Esophagus mucosa (tissue), 1 donor: ENCODE data around the gene EPB41L3. TPM values are rescaled to one million over a fixed set of nuclear protein-coding genes. Genes with fewer than 3 reads are reported as not detected.

Experiments
- ATAC-seq: fragments of 200-7000 bp; cut with Tn5 transposase; one replicate; pipeline ENCODE4 v1.9.1; 2020
- total RNA-seq: library from RNA; stranded (reverse); gene quantifications from one replicate; pipeline ENCODE4 v1.2.4, GENCODE V29; 2023
- donor health status: DM: yes; HTN: yes; CAD: no.

The EPB41L3 gene
- total RNA-seq, 1 donor from 2014 or later, result 16.3 TPM

- peak; percentile 99 for ATAC-seq
These were observed 133.2 kb downstream of the EPB41L3 start for GRCh38 chr18:5410582-5410981.

DNA sequence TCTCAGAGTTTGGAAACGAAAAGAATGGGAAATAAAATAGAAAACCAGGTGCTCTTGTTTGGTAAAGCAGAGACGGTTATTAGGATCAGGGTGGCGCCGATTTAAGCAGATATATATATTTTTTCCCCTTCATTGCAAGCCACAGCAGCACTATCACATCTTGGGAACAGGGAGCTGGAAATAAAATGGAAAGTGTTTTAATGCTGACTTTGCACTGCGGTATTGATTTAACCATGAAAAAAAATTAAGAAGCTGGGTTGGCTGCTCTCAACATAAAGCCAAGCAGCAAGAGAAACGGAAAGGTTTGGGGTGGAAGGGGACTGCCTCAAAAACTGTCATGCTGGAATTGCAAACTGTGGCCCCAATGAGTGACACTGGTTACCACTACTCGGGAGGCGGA is 145.5 kb downstream of the EPB41L3 start:
- ATAC-seq, result no peak

GRCh38 chr18:5397102-5397501 is 146.7 kb downstream of the EPB41L3 start:
- no peak for ATAC-seq

DNA sequence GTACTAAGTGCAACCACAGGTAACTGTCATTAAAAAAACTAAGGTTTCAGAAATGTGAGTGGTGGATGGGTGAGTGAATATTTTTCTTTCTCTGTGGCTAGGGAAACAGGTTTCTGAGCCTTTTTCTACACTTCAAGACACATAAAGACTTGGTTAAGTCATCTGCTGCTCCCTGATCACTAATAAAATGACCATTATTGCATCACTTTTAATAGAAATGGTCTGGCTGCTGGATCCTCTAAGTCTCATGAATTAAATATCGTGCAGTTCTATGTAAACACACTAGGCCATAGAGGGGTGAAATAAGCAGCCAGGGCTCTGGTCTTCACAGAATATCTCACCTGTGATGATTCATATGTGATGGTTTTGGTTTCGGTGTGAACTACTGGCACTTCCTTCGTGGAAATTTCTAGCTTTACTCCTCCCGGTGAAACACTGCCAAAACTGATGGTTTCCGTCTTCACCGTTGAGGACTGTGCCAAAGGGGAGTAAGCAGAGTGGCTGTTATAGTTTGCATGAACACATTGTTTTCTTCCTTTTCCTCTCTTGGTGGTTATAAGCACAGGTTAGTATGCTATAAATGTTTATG is 147.8 kb downstream of the EPB41L3 start:
- ATAC-seq, result no peak

- no peak for ATAC-seq
These were observed 150.0 kb downstream of the EPB41L3 start for GRCh38 chr18:5393779-5394178.

DNA sequence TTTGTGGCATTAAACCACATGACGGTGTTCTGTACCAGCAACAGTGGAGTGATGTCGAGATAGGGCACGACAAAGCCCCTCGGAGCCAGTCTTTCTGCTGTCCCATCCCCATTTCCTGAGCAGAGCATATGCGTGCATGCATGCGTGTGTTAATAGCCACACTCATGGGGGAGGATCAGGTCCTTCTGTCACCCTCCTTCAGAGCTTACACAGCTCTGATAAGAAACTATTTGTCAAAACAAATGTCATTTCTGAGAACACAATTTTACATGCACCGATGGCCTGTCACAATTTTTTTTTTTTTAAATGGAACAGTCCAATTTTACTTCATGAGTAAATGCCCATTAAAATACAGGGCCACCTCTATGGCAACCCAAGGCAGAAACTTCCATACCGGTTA is 152.4 kb downstream of the EPB41L3 start:
- ATAC-seq, result no peak

GRCh38 chr18:5389356-5389755 is 154.4 kb downstream of the EPB41L3 start:
- no peak for ATAC-seq

DNA sequence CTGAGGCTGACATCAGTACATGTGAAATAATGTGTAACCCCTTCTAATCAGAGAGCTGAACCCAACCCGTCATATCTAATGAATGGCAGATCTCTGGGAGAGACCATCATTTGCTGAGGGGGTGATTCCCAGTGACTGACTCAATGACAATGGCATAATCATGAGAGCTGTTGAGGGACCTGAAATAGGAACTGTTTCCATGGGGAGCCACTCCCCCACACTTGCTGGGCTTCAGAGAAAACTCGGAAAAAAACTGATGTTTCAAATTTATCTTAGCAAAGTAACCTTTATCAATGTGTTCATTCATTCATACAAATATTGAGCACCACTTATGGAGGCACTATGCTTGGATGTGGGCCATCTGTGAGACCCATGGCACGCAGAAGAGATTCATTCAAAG is 154.9 kb downstream of the EPB41L3 start:
- no peak for ATAC-seq

- ATAC-seq, result no peak
These were observed 163.2 kb downstream of the EPB41L3 start for GRCh38 chr18:5380586-5380985.

DNA sequence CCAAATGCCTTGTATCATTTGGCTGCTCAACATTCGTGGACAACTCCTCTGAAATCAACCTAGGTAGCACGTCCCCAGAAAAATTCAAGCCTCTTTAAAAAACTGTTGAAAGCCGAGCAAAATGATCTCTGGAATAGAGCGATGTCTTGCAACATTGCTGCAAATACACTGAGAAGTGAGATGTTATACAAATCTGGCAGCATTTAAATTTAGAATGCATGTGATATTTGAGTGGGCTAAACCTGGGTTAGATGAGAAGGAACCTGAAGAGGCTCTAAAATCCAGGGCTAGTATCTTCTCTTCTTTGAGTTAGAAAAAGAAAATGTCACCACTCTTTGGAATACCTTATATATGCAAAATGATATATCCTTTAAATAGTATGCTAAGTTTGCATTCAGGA is 166.8 kb downstream of the EPB41L3 start:
- no peak for ATAC-seq

- no peak for ATAC-seq
These were observed 173.5 kb downstream of the EPB41L3 start for GRCh38 chr18:5370332-5370731.

DNA sequence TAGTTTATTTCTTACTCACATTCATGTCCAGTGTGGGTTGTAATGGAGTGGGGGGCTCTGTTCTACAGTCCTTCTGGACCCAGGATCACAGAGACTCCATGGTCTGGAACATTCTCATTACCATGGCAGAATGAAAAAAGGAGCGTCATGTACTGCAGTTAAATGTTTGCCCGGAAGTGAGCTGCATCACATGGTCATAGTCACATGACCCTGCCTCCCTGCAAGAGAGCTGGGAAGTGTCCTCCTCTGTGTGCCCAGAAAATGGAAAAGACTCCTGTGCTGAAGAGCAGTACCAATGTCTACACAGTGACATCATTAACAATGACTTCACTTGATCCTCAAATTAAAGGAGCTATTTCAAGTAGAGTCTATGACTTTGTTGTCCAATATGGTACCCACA is 174.3 kb downstream of the EPB41L3 start:
- no peak for ATAC-seq

DNA sequence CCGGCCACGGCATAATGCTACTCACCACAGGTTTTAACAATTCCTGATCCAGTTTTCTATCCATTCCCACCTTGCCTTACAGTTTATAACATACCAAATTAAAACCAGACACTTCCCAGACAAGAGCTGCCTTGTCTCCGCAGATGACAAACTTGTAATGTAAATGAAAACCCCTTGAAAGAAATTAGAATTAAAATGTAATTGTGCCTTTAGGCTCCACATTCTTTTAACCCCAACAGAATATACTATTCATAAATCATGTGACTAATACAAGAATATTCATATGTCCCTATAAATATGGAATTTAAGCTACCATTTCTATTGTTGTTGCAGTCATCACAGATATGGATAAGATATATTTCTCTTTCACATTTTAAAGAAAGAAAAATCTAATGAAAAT is 178.4 kb downstream of the EPB41L3 start:
- no peak for ATAC-seq

- no peak for ATAC-seq
These were observed 193.2 kb downstream of the EPB41L3 start for GRCh38 chr18:5350636-5351035.

Other genes with a start within 250 kb of the EPB41L3 start
- gene ZBTB14, start 248.3 kb downstream of the EPB41L3 start, total RNA-seq, result 7.1 TPM